Endodermal cell (in vitro differentiated cells): ENCODE results near the gene EFEMP1. TPM values are rescaled to one million over a fixed set of nuclear protein-coding genes. Genes with fewer than 3 reads are reported as not detected.

Experiments
- DNase-seq: peaks from one replicate; pipeline ENCODE4 v3.0.0-alpha.2; 2017
- H3K27ac ChIP-seq: 2 replicates; pipeline ENCODE4 v1.5.1; 2013; ENCODE audit warnings: mild to moderate bottlenecking, low read depth, low read length, moderate library complexity
- H3K27me3 ChIP-seq: 2 replicates; pipeline ENCODE4 v1.6.1; 2013; ENCODE audit warnings: mild to moderate bottlenecking, low read length, moderate library complexity; ENCODE audit not compliant: insufficient read depth, control insufficient read depth, poor library complexity, severe bottlenecking
- H3K36me3 ChIP-seq: 2 replicates; pipeline ENCODE4 v1.7.0; 2013; ENCODE audit warnings: mild to moderate bottlenecking, low read length, moderate library complexity; ENCODE audit not compliant: control insufficient read depth, insufficient read depth
- H3K4me1 ChIP-seq: one replicate; pipeline ENCODE4 v1.7.0; 2013; ENCODE audit warnings: low read length; ENCODE audit not compliant: control insufficient read depth, insufficient read depth
- H3K4me3 ChIP-seq: 2 replicates; pipeline ENCODE4 v1.5.1; 2013; ENCODE audit warnings: mild to moderate bottlenecking, low read length, moderate library complexity
- H3K9ac ChIP-seq: 2 replicates; pipeline ENCODE4 v1.6.1; 2013; ENCODE audit warnings: mild to moderate bottlenecking, low read length, moderate library complexity; ENCODE audit not compliant: poor library complexity, severe bottlenecking; ENCODE audit errors: extremely low read depth
- H3K9me3 ChIP-seq: 2 replicates; pipeline ENCODE4 v1.6.1; 2013; ENCODE audit warnings: mild to moderate bottlenecking, low read length, moderate library complexity; ENCODE audit not compliant: control insufficient read depth
- H3K27ac Mint-ChIP-seq: 2 replicates; pipeline ENCODE4 v1.8.0; 2020; ENCODE audit warnings: mixed read lengths
- H3K27me3 Mint-ChIP-seq: 2 replicates; pipeline ENCODE4 v1.8.0; 2021; ENCODE audit warnings: mild to moderate bottlenecking, mixed read lengths; ENCODE audit not compliant: insufficient read depth
- H3K36me3 Mint-ChIP-seq: 2 replicates; pipeline ENCODE4 v1.8.0; 2020; ENCODE audit warnings: low read depth, mixed read lengths
- H3K4me1 Mint-ChIP-seq: 2 replicates; pipeline ENCODE4 v1.8.0; 2020; ENCODE audit warnings: mixed read lengths
- H3K4me3 Mint-ChIP-seq: 2 replicates; pipeline ENCODE4 v1.8.0; 2020; ENCODE audit warnings: mild to moderate bottlenecking, moderate library complexity, mixed read lengths
- H3K9me3 Mint-ChIP-seq: 2 replicates; pipeline ENCODE4 v1.8.0; 2020; ENCODE audit warnings: mild to moderate bottlenecking, mixed read lengths
- WGBS, 2 experiments: methylation state at CpG; one replicate each; pipeline versions ENCODE4 v1.1.5 to v1.1.7; 2013; ENCODE audit warnings: missing lambda C conversion rate in 2 of 2, mixed read lengths in 1 of 2; ENCODE audit not compliant: insufficient coverage in 1 of 2, insufficient read length in 1 of 2; 5-methylcytosine and 5-hydroxymethylcytosine counted together
- total RNA-seq, 2 donors: library from RNA; stranded (reverse); fragmentation: NEBNext Ultra II Directional in 1 of 2; extraction: Animal tissue kit (Norgen Biotek cat#: 25700) in 1 of 2; gene quantifications; 2 replicates in 1 of 2; 3 replicates in 1 of 2; pipeline ENCODE4 v1.2.1, GENCODE V29; 2021
- TF ChIP-seq, protein P1 (sequence below): fragments of 200-600 bp; sonication (generic); conservative IDR thresholded peaks from 2 replicates; pipeline ENCODE4 v1.5.0; 2021; ENCODE audit warnings: antibody characterized with exemption, mild to moderate bottlenecking

The EFEMP1 gene
- total RNA-seq, 2 donors from 2014 or later: 2.6 to 3.3 TPM

DNA sequence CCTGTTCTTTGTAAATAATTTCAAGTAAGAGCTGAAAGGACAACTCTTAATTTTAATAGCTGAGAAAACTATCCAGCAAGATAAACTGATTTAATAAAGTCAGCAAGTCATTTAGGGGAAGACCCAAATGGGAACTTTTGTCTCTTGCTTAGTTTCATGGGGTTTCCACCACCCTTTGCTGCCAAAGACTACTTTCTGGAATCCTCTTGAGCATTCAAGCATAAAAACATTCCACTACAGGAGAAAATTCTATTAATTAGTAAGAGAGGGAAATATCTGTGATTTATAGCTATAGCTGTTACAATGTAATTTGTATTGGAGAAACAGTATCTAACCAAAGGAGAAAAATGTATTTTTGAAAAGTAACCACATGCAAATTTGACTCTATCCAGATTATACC is 20.6 kb downstream of the EFEMP1 start:
- TF ChIP-seq, protein P1, sequence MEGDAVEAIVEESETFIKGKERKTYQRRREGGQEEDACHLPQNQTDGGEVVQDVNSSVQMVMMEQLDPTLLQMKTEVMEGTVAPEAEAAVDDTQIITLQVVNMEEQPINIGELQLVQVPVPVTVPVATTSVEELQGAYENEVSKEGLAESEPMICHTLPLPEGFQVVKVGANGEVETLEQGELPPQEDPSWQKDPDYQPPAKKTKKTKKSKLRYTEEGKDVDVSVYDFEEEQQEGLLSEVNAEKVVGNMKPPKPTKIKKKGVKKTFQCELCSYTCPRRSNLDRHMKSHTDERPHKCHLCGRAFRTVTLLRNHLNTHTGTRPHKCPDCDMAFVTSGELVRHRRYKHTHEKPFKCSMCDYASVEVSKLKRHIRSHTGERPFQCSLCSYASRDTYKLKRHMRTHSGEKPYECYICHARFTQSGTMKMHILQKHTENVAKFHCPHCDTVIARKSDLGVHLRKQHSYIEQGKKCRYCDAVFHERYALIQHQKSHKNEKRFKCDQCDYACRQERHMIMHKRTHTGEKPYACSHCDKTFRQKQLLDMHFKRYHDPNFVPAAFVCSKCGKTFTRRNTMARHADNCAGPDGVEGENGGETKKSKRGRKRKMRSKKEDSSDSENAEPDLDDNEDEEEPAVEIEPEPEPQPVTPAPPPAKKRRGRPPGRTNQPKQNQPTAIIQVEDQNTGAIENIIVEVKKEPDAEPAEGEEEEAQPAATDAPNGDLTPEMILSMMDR: no peak
- Mint-ChIP-seq H3K36me3 (no peaks in the 10 kb centered on the region), H3K27ac (no peak overlapping the region)

DNA sequence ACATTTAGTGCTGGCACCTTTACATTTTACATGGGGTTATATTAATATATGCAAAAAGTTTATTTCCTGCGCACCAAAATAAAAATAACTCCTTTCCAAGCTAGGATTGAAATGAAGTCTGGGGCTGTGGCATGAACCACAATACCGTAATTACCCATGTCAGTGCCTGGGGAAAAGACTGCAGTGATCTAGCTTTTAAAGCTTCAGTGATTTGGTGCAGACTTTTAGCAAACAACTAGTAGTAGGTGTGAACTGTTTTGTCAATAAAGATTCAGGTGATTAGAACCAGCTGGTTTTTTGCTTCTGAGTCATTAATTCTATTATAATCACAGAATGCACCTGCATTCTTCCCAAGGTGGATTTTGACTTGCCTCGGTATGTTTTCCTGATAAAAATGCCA is 21.2 kb downstream of the EFEMP1 start:
- H3K9me3 Mint-ChIP-seq: no peaks in the 10 kb centered on the region
- Histone ChIP-seq H3K9ac (no peak overlapping the region), H3K36me3 (no peaks in the 10 kb centered on the region), H3K9me3 (no peaks in the 10 kb centered on the region), H3K4me1 (peaks cover 7% of the 10 kb centered on the region), H3K27ac (no peak overlapping the region), H3K27me3 (no peaks in the 10 kb centered on the region), H3K4me3 (no peak overlapping the region)
- no peak for DNase-seq
- H3K4me3 Mint-ChIP-seq: no peak overlapping the region
- no peaks in the 10 kb centered on the region for H3K36me3 Mint-ChIP-seq
- no peaks in the 10 kb centered on the region for H3K27me3 Mint-ChIP-seq
- peaks cover 11% of the 10 kb centered on the region for H3K4me1 Mint-ChIP-seq
- no peak overlapping the region for H3K27ac Mint-ChIP-seq
- TF ChIP-seq, protein P1: no peak
- 63 to 76% methylated on average over 3 of the region's 3 CpGs for whole genome bisulfite sequencing, 2 experiments

More for the DNA sequence above, 20.6 kb downstream of the EFEMP1 start:
- no peaks in the 10 kb centered on the region for H3K36me3 ChIP-seq
- H3K27ac ChIP-seq: no peak overlapping the region
- no peak overlapping the region for H3K4me3 ChIP-seq
- Mint-ChIP-seq H3K4me3 (no peak overlapping the region), H3K9me3 (no peaks in the 10 kb centered on the region), H3K27me3 (no peaks in the 10 kb centered on the region), H3K4me1 (peaks cover 11% of the 10 kb centered on the region)
- no peaks in the 10 kb centered on the region for H3K27me3 ChIP-seq
- H3K4me1 ChIP-seq: peaks cover 7% of the 10 kb centered on the region
- no peaks in the 10 kb centered on the region for H3K9me3 ChIP-seq
- no peak for DNase-seq
- H3K9ac ChIP-seq: no peak overlapping the region

DNA sequence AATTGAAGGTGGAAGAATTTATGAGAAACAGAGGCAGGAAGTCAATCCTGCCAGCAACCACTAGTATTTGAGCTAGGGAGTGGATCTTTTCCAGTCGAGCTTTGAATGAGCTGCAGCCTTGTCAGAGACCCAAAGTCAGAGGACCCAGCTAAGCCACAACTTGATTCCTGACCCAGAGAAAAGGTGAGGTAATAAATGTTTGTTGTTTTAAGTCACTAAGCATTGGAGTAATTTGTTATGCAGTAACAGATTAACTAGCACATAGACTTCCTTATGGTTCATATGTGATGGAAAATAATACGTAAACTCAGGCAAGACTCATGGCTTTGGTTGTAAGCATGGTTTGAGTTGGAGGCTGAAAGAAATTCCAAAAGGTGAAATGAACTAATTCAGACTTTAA is 21.6 kb downstream of the EFEMP1 start:
- Mint-ChIP-seq H3K4me3 (no peak overlapping the region), H3K27ac (no peak overlapping the region), H3K36me3 (no peaks in the 10 kb centered on the region), H3K9me3 (no peaks in the 10 kb centered on the region), H3K27me3 (no peaks in the 10 kb centered on the region), H3K4me1 (peaks cover 11% of the 10 kb centered on the region)
- H3K9me3 ChIP-seq: no peaks in the 10 kb centered on the region
- TF ChIP-seq, protein P1: no peak
- DNase-seq: no peak
- no peaks in the 10 kb centered on the region for H3K36me3 ChIP-seq
- no peak overlapping the region for H3K9ac ChIP-seq
- 73 to 75% methylated on average over 2 of the region's 2 CpGs for WGBS, 2 experiments
- no peak overlapping the region for H3K4me3 ChIP-seq
- no peak overlapping the region for H3K27ac ChIP-seq
- H3K4me1 ChIP-seq: peaks cover 7% of the 10 kb centered on the region
- no peaks in the 10 kb centered on the region for H3K27me3 ChIP-seq
